Measurements from ENCODE around the gene TSEN34.
"Not testable (repeated sequence)": the region's sequence is repeated elsewhere in the genome, so short reads cannot be mapped to it uniquely, and the experiment has no call there.

TSEN34 gene

GRCh38 chr19:54189145-54189734 is 1.9 kb upstream of the TSEN34 start, which contains the start of gene MBOAT7:
Gene MBOAT7, minus strand, starts transcription at chr19:54189580. Its CDS starts 1,072 bp downstream, at chr19:54188508.
- DNase-seq, result no peak

- peak; percentile 94 for DNase-seq
Observed at GRCh38 chr19:54189735-54190502, 1.2 kb upstream of the TSEN34 start.

GRCh38 chr19:54190503-54191010 is 551 bp upstream of the TSEN34 start:
- peak; percentile 96 for DNase-seq

GRCh38 chr19:54191811-54192453 is 824 bp downstream of the TSEN34 start:
- DNase-seq, result no peak

- no peak for DNase-seq
Observed at GRCh38 chr19:54193011-54193410, 1.9 kb downstream of the TSEN34 start.

GRCh38 chr19:54194463-54194862 is 3.4 kb downstream of the TSEN34 start:
- not testable (repeated sequence) for DNase-seq

- no peak for DNase-seq
Observed at GRCh38 chr19:54196536-54196935, 5.4 kb downstream of the TSEN34 start.

- no peak for DNase-seq
Observed at GRCh38 chr19:54197121-54197520, 6.0 kb downstream of the TSEN34 start.

GRCh38 chr19:54199401-54199800 is 8.3 kb downstream of the TSEN34 start:
- no peak for DNase-seq

GRCh38 chr19:54201172-54201701 is 10.1 kb downstream of the TSEN34 start:
- no peak for DNase-seq

- no peak for DNase-seq
Observed at GRCh38 chr19:54201980-54202379, 10.9 kb downstream of the TSEN34 start.

GRCh38 chr19:54203151-54203611 is 12.1 kb downstream of the TSEN34 start:
- DNase-seq, result no peak

- no peak for DNase-seq
Observed at GRCh38 chr19:54204767-54205468, 13.8 kb downstream of the TSEN34 start.

GRCh38 chr19:54206030-54206830 is 15.1 kb downstream of the TSEN34 start:
- DNase-seq, result no peak

GRCh38 chr19:54206831-54207177 is 15.7 kb downstream of the TSEN34 start:
- DNase-seq, result no peak

- DNase-seq, result not testable (repeated sequence)
Observed at GRCh38 chr19:54207193-54207592, 16.1 kb downstream of the TSEN34 start.

GRCh38 chr19:54207676-54207982 is 16.5 kb downstream of the TSEN34 start:
- DNase-seq, result no peak

- DNase-seq, result no peak
Observed at GRCh38 chr19:54207983-54208783, 17.1 kb downstream of the TSEN34 start.

- DNase-seq, result no peak
Observed at GRCh38 chr19:54208784-54209057, 17.6 kb downstream of the TSEN34 start.

GRCh38 chr19:54209058-54209810 is 18.1 kb downstream of the TSEN34 start:
- DNase-seq, result no peak

Measured in NCI-H1417 treated with DMSO at 0.1 percent for 48 hours (cell line).